NCI-H82 treated with DMSO at 0.1 percent for 48 hours (cell line): ENCODE results near the gene BBS9.
A peak's percentile ranks its signal among the peaks of the same experiment; 100 is the strongest.

ENCODE experiments used
- DNase-seq: peaks from one replicate; lab custom pipeline; 2025; ENCODE audit not compliant: unreplicated experiment; lab: John Stamatoyannopoulos, UW

The BBS9 gene

GRCh38 chr7:33354201-33354600, 224.8 kb downstream of the BBS9 start:
- no peak for DNase-seq

- DNase-seq = no peak
Measured at GRCh38 chr7:33355386-33355785, 226.0 kb downstream of the BBS9 start.

- DNase-seq = no peak
Measured at GRCh38 chr7:33356336-33356735, 227.0 kb downstream of the BBS9 start.

GRCh38 chr7:33357846-33358245, 228.5 kb downstream of the BBS9 start:
- DNase-seq = no peak

- DNase-seq = no peak
Measured at GRCh38 chr7:33369888-33370287, 240.5 kb downstream of the BBS9 start.

GRCh38 chr7:33373195-33373594, 243.8 kb downstream of the BBS9 start:
- DNase-seq = no peak

GRCh38 chr7:33379891-33380525, 250.6 kb downstream of the BBS9 start:
- no peak for DNase-seq

- DNase-seq = no peak
Measured at GRCh38 chr7:33388332-33388731, 259.0 kb downstream of the BBS9 start.

- DNase-seq = peak; percentile 4
Measured at GRCh38 chr7:33392148-33392547, 262.8 kb downstream of the BBS9 start.

- no peak for DNase-seq
Measured at GRCh38 chr7:33393770-33394169, 264.4 kb downstream of the BBS9 start.

GRCh38 chr7:33395340-33395739, 266.0 kb downstream of the BBS9 start:
- DNase-seq = no peak

GRCh38 chr7:33399528-33400213, 270.3 kb downstream of the BBS9 start:
- DNase-seq = no peak

GRCh38 chr7:33400214-33400538, 270.8 kb downstream of the BBS9 start:
- no peak for DNase-seq

GRCh38 chr7:33410266-33410665, 280.9 kb downstream of the BBS9 start:
- no peak for DNase-seq

GRCh38 chr7:33411020-33411419, 281.7 kb downstream of the BBS9 start:
- no peak for DNase-seq

GRCh38 chr7:33412331-33412730, 283.0 kb downstream of the BBS9 start:
- no peak for DNase-seq

- no peak for DNase-seq
Measured at GRCh38 chr7:33418251-33418701, 288.9 kb downstream of the BBS9 start.

- no peak for DNase-seq
Measured at GRCh38 chr7:33420311-33420940, 291.1 kb downstream of the BBS9 start.

GRCh38 chr7:33421429-33421828, 292.1 kb downstream of the BBS9 start:
- no peak for DNase-seq

GRCh38 chr7:33422141-33422540, 292.8 kb downstream of the BBS9 start:
- no peak for DNase-seq

- DNase-seq = no peak
Measured at GRCh38 chr7:33422825-33423645, 293.7 kb downstream of the BBS9 start.

- no peak for DNase-seq
Measured at GRCh38 chr7:33423646-33424020, 294.3 kb downstream of the BBS9 start.
